ENCODE data around the gene EPN2.

Gene EPN2

DNA sequence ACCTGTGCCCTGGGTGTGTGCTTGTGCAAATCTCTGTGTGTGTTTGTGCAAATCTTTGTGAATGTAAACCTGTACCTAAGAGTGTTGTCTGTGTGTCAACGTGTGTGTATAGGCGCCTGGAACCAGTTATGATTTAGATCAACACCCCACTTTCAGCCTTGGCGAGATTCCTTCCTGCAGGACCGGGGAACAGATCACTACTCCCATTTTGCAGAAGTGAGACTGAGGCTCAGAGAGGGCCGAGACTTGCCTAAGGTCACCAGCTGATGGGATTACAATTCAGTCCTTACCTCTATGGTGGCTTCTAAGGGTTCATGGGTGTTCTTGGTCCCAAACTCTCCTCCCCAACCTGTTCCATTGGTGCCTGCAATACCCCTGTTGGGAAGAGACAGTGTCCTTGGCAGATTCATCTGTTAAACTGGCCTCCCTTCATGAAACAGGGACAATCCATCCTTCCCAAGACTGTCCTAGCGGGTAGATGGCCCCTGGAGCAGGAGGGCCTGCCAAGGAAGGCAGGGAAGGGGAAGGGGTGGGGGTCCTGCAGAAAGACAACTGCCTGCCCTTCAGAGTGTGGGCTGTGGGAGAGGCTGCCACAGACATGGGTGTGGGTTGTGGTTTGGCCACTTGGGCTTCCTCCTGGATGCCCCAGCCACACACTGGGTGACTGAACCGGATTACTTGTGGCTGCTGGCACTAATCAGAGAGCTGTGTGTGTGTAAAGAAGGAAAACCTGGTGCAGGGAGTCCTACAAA lies 134.3 kb downstream of the EPN2 start:
- FAIRE-seq, result no peak

GRCh38 chr17:19372011-19372370 lies 134.8 kb downstream of the EPN2 start:
- no peak for FAIRE-seq

DNA sequence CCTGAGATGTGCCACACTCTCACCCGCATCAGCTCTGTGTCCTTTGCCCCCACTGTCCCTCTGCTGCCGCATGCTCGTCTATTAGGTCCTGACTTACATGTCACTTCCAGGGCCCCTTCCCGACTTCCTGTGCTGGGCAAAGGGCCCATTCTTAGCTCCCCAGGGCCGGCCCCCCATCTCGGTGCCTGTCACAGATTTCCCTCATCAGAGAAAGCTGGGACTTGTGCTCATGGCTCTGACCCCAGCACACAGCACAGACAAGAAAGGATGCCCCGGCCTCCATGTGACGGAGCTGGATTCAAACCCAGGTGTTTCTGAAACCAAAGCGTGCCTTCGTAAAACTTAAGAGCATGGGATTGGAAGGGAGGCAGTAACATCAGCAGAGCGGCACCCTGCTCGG lies 135.3 kb downstream of the EPN2 start:
- no peak for FAIRE-seq

- FAIRE-seq, result no peak
Measured at GRCh38 chr17:19372866-19373504, 135.8 kb downstream of the EPN2 start.

GRCh38 chr17:19374136-19374535 lies 137.0 kb downstream of the EPN2 start:
- FAIRE-seq, result no peak

- FAIRE-seq, result no peak
Measured at GRCh38 chr17:19375732-19376131, 138.6 kb downstream of the EPN2 start.

- FAIRE-seq, result no peak
Measured at GRCh38 chr17:19376811-19377210, 139.6 kb downstream of the EPN2 start.

DNA sequence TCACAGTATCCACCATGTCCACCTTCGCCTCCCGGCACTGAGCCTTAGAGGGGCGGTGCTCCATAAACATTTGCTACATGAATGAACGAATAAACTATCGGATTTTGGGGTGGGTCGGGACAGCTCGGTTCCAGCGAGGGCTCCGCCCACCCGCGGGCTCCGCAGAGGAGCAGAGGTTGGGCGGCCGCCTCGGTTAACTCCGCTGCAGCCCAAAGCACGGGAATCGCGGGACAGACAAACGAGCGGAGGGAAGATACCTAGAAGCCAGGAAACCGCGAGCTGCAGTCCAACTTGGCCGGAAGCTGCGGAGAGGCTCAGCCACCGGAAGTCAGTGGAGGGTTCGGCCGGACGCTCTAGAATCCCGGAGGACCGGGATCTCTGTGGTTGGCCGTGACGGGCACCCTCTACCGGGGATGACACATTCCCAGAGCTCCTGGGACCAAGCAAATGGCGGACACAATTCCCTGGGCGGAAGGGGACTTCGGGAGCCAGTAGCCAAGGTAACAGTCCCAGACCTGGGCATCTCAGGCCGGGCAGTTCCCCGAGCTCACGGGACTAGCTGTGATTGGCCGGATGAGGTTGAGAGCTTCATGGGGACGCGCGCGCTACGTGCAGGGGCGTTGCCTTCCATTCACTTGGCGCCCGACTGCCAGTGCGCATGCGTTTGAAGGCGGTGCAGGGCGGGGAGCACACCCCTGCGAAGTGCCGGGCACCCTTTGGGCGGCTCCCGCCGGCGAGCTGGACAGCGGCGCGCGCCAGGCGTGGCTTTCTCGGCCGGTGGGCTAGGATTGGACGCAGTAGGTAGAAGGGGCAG lies 140.6 kb downstream of the EPN2 start:
- peak; percentile 88 for FAIRE-seq

DNA sequence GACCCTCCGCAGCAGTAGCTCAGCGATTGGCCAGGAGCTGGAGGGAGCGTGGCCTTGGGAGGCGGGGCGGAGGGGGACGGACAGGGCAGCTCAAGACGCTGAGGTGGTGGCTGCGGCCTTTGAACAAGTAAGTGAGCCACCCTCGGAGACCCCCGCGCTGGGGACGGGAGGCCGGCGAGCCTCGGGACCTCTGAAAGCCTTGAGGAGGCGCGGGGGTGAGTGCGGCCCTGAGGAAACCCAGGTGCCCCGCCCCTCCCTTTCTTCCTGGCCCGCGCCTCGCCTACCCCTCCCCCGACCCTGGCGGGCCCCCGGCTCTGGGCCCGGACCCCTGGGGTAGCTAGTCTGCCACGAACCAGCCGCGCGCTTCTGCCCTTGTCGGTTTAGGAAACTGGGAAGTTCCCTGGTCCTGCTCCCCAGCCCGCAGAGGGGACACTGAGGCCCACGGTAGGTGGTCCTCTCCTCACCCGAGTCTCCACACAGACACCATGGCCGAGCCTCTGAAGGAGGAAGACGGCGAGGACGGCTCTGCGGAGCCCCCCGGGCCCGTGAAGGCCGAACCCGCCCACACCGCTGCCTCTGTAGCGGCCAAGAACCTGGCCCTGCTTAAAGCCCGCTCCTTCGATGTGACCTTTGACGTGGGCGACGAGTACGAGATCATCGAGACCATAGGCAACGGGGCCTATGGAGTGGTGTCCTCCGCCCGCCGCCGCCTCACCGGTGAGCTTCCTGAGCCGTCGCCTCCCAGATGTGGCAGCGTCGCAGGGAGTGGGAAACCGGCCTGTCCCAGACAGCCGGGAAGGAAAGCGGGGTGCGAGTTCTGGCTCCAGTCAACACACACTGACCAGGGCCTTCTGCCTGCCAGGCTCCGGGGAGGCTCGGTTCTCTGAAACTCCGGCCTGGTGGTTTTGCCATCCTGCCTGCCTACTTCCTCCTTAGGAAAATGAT lies 141.5 kb downstream of the EPN2 start, which contains the start of gene MAPK7:
Gene MAPK7 (plus strand): TSS at position 83 of the 945 bp plus-strand sequence. CDS start 403 bp downstream, at position 486.
- FAIRE-seq, result no peak

GRCh38 chr17:19379361-19380065 lies 142.3 kb downstream of the EPN2 start:
- no peak for FAIRE-seq

- no peak for FAIRE-seq
Measured at GRCh38 chr17:19380481-19381301, 143.5 kb downstream of the EPN2 start.

GRCh38 chr17:19381361-19381740 lies 144.2 kb downstream of the EPN2 start:
- no peak for FAIRE-seq

- FAIRE-seq, result no peak
Measured at GRCh38 chr17:19381741-19382444, 144.7 kb downstream of the EPN2 start.

DNA sequence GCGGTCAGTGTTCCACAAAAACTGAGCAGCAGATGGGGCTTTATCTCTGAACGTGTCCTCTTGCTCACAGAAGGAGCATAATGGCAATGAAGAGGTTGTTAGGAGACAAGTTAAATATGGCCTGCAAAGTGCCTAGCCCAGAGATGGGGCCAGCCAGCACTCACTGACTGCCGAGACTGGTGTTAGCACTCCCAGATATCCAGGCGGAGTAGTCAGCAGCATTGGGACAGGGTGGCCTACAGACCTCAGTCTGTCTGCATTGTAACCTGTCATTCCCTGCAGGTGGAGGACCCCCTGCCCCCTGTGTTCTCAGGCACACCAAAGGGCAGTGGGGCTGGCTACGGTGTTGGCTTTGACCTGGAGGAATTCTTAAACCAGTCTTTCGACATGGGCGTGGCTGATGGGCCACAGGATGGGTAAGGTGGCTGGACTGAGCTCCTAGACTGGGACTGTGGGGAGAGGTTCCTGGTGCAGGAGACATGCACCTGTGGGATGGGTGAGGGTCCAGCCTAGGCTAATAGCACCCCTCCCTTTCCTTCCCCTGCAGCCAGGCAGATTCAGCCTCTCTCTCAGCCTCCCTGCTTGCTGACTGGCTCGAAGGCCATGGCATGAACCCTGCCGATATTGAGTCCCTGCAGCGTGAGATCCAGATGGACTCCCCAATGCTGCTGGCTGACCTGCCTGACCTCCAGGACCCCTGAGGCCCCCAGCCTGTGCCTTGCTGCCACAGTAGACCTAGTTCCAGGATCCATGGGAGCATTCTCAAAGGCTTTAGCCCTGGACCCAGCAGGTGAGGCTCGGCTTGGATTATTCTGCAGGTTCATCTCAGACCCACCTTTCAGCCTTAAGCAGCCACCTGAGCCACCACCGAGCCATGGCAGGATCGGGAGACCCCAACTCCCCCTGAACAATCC lies 145.6 kb downstream of the EPN2 start:
- no peak for FAIRE-seq

DNA sequence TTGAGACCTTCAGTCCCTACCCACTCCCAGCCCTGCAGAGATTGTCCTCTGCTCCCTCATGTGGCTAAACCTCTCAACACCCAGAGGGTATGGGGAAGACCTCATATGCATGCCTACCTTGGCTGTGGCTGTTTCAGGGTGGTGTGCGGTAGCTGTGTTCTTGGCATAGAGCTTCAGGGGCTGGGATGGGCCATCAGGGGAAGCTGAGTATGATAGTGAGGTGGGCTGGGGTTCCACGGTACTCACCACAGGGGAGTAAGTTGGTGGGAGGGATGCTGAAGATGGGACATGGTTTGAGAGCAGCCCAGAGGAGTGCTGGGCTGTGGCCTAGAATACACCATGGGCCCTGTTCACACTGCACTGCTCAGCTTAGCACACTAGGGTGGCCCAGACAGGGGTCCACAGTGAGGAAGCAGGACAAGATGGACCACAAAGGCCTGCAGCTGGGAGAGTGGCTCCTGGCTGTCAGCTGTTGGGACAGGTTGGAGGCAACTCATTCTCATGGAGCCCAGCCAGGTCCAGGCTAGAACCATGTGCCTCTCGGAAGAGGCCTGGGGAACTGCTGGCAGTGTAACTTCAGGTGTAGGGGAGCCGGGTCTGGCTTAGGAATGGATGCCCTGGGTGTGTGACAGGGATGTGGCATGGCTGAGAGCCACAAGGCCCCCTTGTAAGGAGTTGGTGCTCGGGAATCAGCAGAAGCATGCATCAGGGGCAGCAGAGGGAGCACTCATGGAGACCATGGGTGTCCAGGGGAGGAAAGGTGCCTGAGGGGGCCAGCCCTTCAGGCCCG lies 146.7 kb downstream of the EPN2 start:
- FAIRE-seq, result no peak

- no peak for FAIRE-seq
Measured at GRCh38 chr17:19384723-19385391, 147.7 kb downstream of the EPN2 start.

GRCh38 chr17:19385521-19385983 lies 148.4 kb downstream of the EPN2 start:
- FAIRE-seq, result no peak
